CD4-positive, alpha-beta memory T cell (primary cell): Measurements from ENCODE around the gene MAD1L1. TPM values are rescaled to one million over a fixed set of nuclear protein-coding genes. Genes with fewer than 3 reads are reported as not detected.
"Not testable (repeated sequence)": the region's sequence is repeated elsewhere in the genome, so short reads cannot be mapped to it uniquely, and the experiment has no call there.

ENCODE experiments used
- CTCF ChIA-PET: fragments of 350-600 bp; sonication (Branson Sonifier 250); formaldehyde crosslinking; loops from one replicate; lab custom pipeline; 2021; ENCODE audit warnings: inconsistent platforms; ENCODE audit not compliant: partially characterized antibody; lab: Charles Lee
- POLR2A ChIA-PET: fragments of 350-600 bp; sonication (Branson Sonifier 250); formaldehyde crosslinking; loops from one replicate; lab custom pipeline; 2021; ENCODE audit not compliant: partially characterized antibody; lab: Charles Lee
- DNase-seq, 5 donors: peaks; one replicate each; pipeline versions ENCODE4 v3.0.0 to v3.0.0-alpha.2; 2020 to 2022; ENCODE audit warnings: mixed read lengths in 1 of 5
- H3K27ac ChIP-seq: one replicate; pipeline ENCODE4 v1.7.0; 2013; ENCODE audit warnings: low read depth, low read length
- H3K27me3 ChIP-seq: 2 replicates; pipeline ENCODE4 v1.7.0; 2013; ENCODE audit warnings: mild to moderate bottlenecking, low read length, moderate library complexity; ENCODE audit not compliant: insufficient read depth
- H3K36me3 ChIP-seq: 2 replicates; pipeline ENCODE4 v1.7.0; 2013; ENCODE audit warnings: mild to moderate bottlenecking, low read length, moderate library complexity; ENCODE audit not compliant: insufficient read depth
- H3K4me1 ChIP-seq: 2 replicates; pipeline ENCODE4 v1.7.0; 2013; ENCODE audit warnings: mild to moderate bottlenecking, low read length, moderate library complexity; ENCODE audit not compliant: insufficient read depth
- H3K4me3 ChIP-seq, 2 donors: one replicate each; pipeline ENCODE4 v1.7.0; 2013; ENCODE audit warnings: low read length in 2 of 2, mild to moderate bottlenecking in 1 of 2
- H3K9me3 ChIP-seq, 2 donors: one replicate each; pipeline ENCODE4 v1.7.0; 2013; ENCODE audit warnings: low read length in 2 of 2, control low read depth in 1 of 2; ENCODE audit not compliant: control insufficient read depth in 1 of 2
- H3K27ac Mint-ChIP-seq, 7 donors: one replicate each; pipeline ENCODE4 v1.8.0; 2020 to 2021; ENCODE audit warnings: mixed read lengths in 7 of 7, mild to moderate bottlenecking in 6 of 7, inconsistent platforms in 3 of 7, moderate library complexity in 3 of 7
- H3K27me3 Mint-ChIP-seq, 2 donors: one replicate each; pipeline ENCODE4 v1.8.0; 2020 to 2021; ENCODE audit warnings: mixed read lengths in 2 of 2
- H3K36me3 Mint-ChIP-seq, 2 donors: one replicate each; pipeline ENCODE4 v1.8.0; 2020 to 2021; ENCODE audit warnings: mixed read lengths in 2 of 2, inconsistent platforms in 1 of 2, mild to moderate bottlenecking in 1 of 2
- H3K4me1 Mint-ChIP-seq, 4 donors: one replicate each; pipeline ENCODE4 v1.8.0; 2020 to 2021; ENCODE audit warnings: mixed read lengths in 4 of 4, mild to moderate bottlenecking in 1 of 4
- H3K4me3 Mint-ChIP-seq, 8 donors: one replicate each; pipeline ENCODE4 v1.8.0; 2020 to 2021; ENCODE audit warnings: mixed read lengths in 8 of 8, mild to moderate bottlenecking in 7 of 8, moderate library complexity in 6 of 8, inconsistent platforms in 3 of 8
- H3K9me3 Mint-ChIP-seq, 8 donors: one replicate each; pipeline ENCODE4 v1.8.0; 2020 to 2021; ENCODE audit warnings: mixed read lengths in 8 of 8, mild to moderate bottlenecking in 5 of 8, inconsistent platforms in 3 of 8, moderate library complexity in 1 of 8
- intact Hi-C: fragments of 100-400 bp; cut with micrococcal nuclease; formaldehyde crosslinking; loops from one replicate; pipeline ENCODE4 v1.15.1; 2023
- polyA plus RNA-seq, 2 donors: library from polyadenylated mRNA; unstranded; fragments of 300-500 nt; fragmentation: Illumina TruSeq; gene quantifications; one replicate each; pipeline ENCODE4 v1.2.3, GENCODE V29; 2021
- total RNA-seq, 2 experiments: library from RNA; stranded (reverse); gene quantifications; one replicate each; pipeline ENCODE4 v1.2.3, GENCODE V29; 2021

The MAD1L1 gene
- total and polyA plus RNA-seq, 4 experiments from 2014 or later: 89.9 to 132 (median 110) TPM

- H3K36me3 ChIP-seq: no peaks in the 10 kb centered on the region
- peaks cover 11% of the 10 kb centered on the region for H3K4me1 ChIP-seq
- no peaks in the 10 kb centered on the region for H3K9me3 Mint-ChIP-seq
- H3K4me1 Mint-ChIP-seq: peaks cover 16 to 35% (median 22%) of the 10 kb centered on the region in 4 donors
- CTCF ChIA-PET: interaction anchor here (0.5 kb wide), 1 partner anchor 647 kb away, joined by 3 read pairs; no protein-coding TSS in a partner anchor
- H3K27ac Mint-ChIP-seq: no peak overlapping the region
- H3K9me3 ChIP-seq: no peaks in the 10 kb centered on the region
- H3K4me3 Mint-ChIP-seq: no peak overlapping the region
- intact Hi-C loops: no loop called here
- H3K4me3 ChIP-seq: no peak overlapping the region
- POLR2A ChIA-PET: no interaction called here
- peaks cover 0 to 9% of the 10 kb centered on the region in 2 donors for H3K36me3 Mint-ChIP-seq
- no peaks in the 10 kb centered on the region for H3K27me3 ChIP-seq
- no peaks in the 10 kb centered on the region for H3K27me3 Mint-ChIP-seq
- no peak for DNase-seq
- H3K27ac ChIP-seq: no peak overlapping the region
Observed at GRCh38 chr7:1817061-1817712, 415.6 kb downstream of the MAD1L1 start.

DNA sequence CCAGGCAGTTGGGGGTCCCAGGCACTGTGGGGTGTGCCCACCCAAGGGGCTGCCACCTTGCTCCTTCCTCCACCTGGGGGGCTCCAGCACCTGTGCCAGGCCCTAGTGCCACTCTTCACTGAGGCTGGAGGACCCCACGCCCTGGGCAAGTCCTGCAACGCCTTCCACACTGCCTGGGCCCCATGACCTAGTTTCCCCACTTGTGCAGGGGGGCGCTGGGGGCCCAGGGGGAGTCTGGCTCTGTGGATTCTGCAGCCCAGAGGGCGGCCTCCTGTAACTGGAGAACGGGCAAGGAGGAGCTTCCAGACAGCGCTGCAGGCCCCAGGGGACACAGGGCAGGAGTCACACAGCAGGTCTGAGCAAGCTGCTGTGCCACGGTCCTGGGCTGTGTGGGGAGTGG lies 416.3 kb downstream of the MAD1L1 start:
- H3K36me3 Mint-ChIP-seq, intact Hi-C loops, H3K27me3 Mint-ChIP-seq, H3K27me3 ChIP-seq, H3K9me3 ChIP-seq, H3K27ac Mint-ChIP-seq, H3K4me3 ChIP-seq, POLR2A ChIA-PET, H3K27ac ChIP-seq, CTCF ChIA-PET, H3K9me3 Mint-ChIP-seq, H3K4me3 Mint-ChIP-seq, H3K36me3 ChIP-seq, DNase-seq: not testable (repeated sequence)
- H3K4me1 ChIP-seq: peaks cover 11% of the 10 kb centered on the region
- peaks cover 12 to 28% (median 19%) of the 10 kb centered on the region in 4 donors for H3K4me1 Mint-ChIP-seq

GRCh38 chr7:1815551-1816281 lies 417.0 kb downstream of the MAD1L1 start:
- H3K27me3 ChIP-seq, H3K36me3 Mint-ChIP-seq, DNase-seq, H3K27me3 Mint-ChIP-seq, H3K4me3 ChIP-seq, H3K27ac ChIP-seq, intact Hi-C loops, H3K9me3 Mint-ChIP-seq, H3K9me3 ChIP-seq, H3K27ac Mint-ChIP-seq, H3K36me3 ChIP-seq, CTCF ChIA-PET, H3K4me3 Mint-ChIP-seq, POLR2A ChIA-PET: not testable (repeated sequence)
- peaks cover 11% of the 10 kb centered on the region for H3K4me1 ChIP-seq
- peaks cover 9 to 21% (median 17%) of the 10 kb centered on the region in 4 donors for H3K4me1 Mint-ChIP-seq

DNA sequence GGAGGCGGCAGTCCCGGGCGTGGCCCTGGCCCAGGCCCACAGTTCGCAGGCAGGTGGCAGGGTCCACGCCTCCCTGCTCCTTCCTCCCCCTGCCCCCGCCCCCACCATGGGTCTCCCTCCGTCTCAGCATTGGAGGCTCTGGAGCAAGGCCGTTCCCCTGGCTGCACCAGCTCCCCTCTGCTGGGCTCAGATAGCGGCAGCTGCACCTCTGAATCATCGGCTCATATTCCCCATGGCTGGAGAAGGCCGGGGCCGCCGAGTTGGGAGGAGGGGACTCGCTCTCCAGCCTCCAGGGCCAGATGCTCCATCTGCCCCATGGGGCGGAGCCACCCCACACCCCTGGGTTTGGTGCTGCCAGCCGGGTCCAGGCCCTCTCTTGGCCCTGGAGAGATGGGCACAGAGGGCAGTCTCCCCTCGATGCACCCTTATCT lies 417.7 kb downstream of the MAD1L1 start:
- no peak overlapping the region for H3K27ac ChIP-seq
- no peak for DNase-seq
- POLR2A ChIA-PET: no interaction called here
- H3K36me3 ChIP-seq: no peaks in the 10 kb centered on the region
- no peaks in the 10 kb centered on the region for H3K9me3 ChIP-seq
- Mint-ChIP-seq H3K27ac (no peak overlapping the region), H3K4me1 (peaks cover 7 to 18% (median 12%) of the 10 kb centered on the region in 4 donors), H3K4me3 (no peak overlapping the region), H3K36me3 (peaks cover 3 to 7% of the 10 kb centered on the region in 2 donors), H3K9me3 (no peaks in the 10 kb centered on the region), H3K27me3 (no peaks in the 10 kb centered on the region)
- no peaks in the 10 kb centered on the region for H3K27me3 ChIP-seq
- CTCF ChIA-PET: no interaction called here
- intact Hi-C loops: no loop called here
- H3K4me1 ChIP-seq: peaks cover 8% of the 10 kb centered on the region
- no peak overlapping the region for H3K4me3 ChIP-seq

DNA sequence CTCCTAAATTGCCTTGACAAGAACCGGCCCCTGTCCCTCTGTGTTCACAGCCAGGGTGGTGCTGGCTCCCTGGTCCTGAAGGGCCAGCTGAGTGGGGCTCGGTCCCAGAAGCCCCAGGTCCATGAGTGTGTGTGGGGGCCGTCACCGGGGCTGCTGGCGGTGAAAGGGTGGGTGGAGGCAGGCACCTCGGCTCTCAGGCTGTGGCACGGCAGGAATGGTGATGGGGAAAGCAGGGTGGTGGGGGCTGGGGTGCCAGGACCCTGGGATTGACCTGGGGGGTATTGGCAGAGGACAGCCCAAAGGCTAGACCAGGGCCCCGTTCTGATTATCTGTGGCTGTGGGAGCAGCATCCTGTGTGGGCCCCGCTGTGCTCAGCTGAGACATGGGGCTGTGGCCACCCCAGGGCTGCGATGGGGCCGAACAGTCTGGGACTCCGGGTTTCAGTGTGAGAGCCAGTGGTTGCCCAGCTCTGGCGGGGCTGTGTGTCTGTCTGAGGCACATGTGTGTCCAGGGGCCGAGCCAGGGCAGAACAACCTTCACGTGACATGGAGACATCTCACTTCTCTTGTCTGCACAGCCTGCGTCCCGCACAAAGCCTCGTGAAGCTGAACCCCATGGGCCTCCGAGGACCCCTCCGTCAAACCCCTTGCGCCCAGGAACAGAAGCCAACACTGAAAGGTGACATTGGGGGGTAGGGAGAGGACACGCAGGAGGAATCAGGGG lies 418.5 kb downstream of the MAD1L1 start:
- peaks cover 3 to 7% of the 10 kb centered on the region in 2 donors for H3K36me3 Mint-ChIP-seq
- no peaks in the 10 kb centered on the region for H3K27me3 ChIP-seq
- H3K27ac Mint-ChIP-seq: peak overlapping the region in 1 of 7 donors; percentile 59
- H3K4me3 Mint-ChIP-seq: no peak overlapping the region
- no peak for DNase-seq
- ChIA-PET POLR2A (no interaction called here), CTCF (no interaction called here)
- H3K9me3 Mint-ChIP-seq: no peaks in the 10 kb centered on the region
- H3K4me1 Mint-ChIP-seq: peaks cover 1 to 10% (median 5%) of the 10 kb centered on the region in 4 donors
- no peak overlapping the region for H3K27ac ChIP-seq
- no peak overlapping the region for H3K4me3 ChIP-seq
- H3K9me3 ChIP-seq: no peaks in the 10 kb centered on the region
- no peaks in the 10 kb centered on the region for H3K36me3 ChIP-seq
- intact Hi-C loops: loop anchor here (5.0 kb wide), 1 partner anchor 533 kb away; no protein-coding TSS in a partner anchor
- H3K4me1 ChIP-seq: no peaks in the 10 kb centered on the region
- H3K27me3 Mint-ChIP-seq: no peaks in the 10 kb centered on the region

- Histone ChIP-seq H3K36me3 (no peaks in the 10 kb centered on the region), H3K27ac (no peak overlapping the region), H3K4me3 (no peak overlapping the region), H3K27me3 (no peaks in the 10 kb centered on the region), H3K4me1 (no peaks in the 10 kb centered on the region), H3K9me3 (no peaks in the 10 kb centered on the region)
- peaks cover 3 to 7% of the 10 kb centered on the region in 2 donors for H3K36me3 Mint-ChIP-seq
- H3K27me3 Mint-ChIP-seq: no peaks in the 10 kb centered on the region
- CTCF ChIA-PET: no interaction called here
- no peak overlapping the region for H3K27ac Mint-ChIP-seq
- POLR2A ChIA-PET: no interaction called here
- H3K4me1 Mint-ChIP-seq: peaks cover 0 to 5% (median 1%) of the 10 kb centered on the region in 4 donors
- intact Hi-C loops: loop anchor here (5.0 kb wide), 1 partner anchor 534 kb away; no protein-coding TSS in a partner anchor
- no peak overlapping the region for H3K4me3 Mint-ChIP-seq
- no peaks in the 10 kb centered on the region for H3K9me3 Mint-ChIP-seq
- DNase-seq: no peak
Observed at GRCh38 chr7:1813394-1814088, 419.2 kb downstream of the MAD1L1 start.
